HT1080 (cell line): ENCODE measurements around the gene CACNG5. TPM values are rescaled to one million over a fixed set of nuclear protein-coding genes. Genes with fewer than 3 reads are reported as not detected.

Experiments
- DNase-seq: peaks from one replicate; pipeline ENCODE4 v3.0.0-alpha.2; 2015; ENCODE audit warnings: low read depth
- polyA plus RNA-seq, 2 experiments: library from polyadenylated mRNA; depleted of rRNA; stranded (reverse); fragments of >200 nt; gene quantifications; 2 replicates each; pipeline ENCODE4 v1.2.3, GENCODE V29; 2015
- total RNA-seq: library from RNA; depleted of rRNA; stranded (reverse); fragments of >200 nt; shearing (Covaris generic); gene quantifications from 2 replicates; pipeline ENCODE4 v1.2.3, GENCODE V29; 2014; rRNA removed

Gene CACNG5
- total RNA-seq = not detected in 2 replicates
- not detected in 2 replicates for polyA plus RNA-seq (2015; cell fraction: cytosol; rRNA removed)
- polyA plus RNA-seq (2015; cell fraction: nucleus; rRNA removed) = not detected in 2 replicates

- no peak for DNase-seq
Measured at GRCh38 chr17:66834919-66835454, at the start of gene CACNG5. Gene CACNG5 (plus strand): TSS chr17:66835117. CDS start chr17:66877333, 42,216 bp downstream.

- DNase-seq = no peak
Measured at GRCh38 chr17:66786107-66786506, 48.8 kb upstream of the CACNG5 start.

- no peak for DNase-seq
Measured at GRCh38 chr17:66787914-66788313, 47.0 kb upstream of the CACNG5 start.

GRCh38 chr17:66789093-66789492, 45.8 kb upstream of the CACNG5 start:
- no peak for DNase-seq

GRCh38 chr17:66789961-66790437, 44.9 kb upstream of the CACNG5 start:
- no peak for DNase-seq

- DNase-seq = no peak
Measured at GRCh38 chr17:66790501-66791061, 44.3 kb upstream of the CACNG5 start.

GRCh38 chr17:66791347-66791746, 43.6 kb upstream of the CACNG5 start:
- DNase-seq = no peak

GRCh38 chr17:66793814-66794213, 41.1 kb upstream of the CACNG5 start:
- no peak for DNase-seq

- DNase-seq = no peak
Measured at GRCh38 chr17:66795486-66795885, 39.4 kb upstream of the CACNG5 start.

- no peak for DNase-seq
Measured at GRCh38 chr17:66799849-66800537, 34.9 kb upstream of the CACNG5 start.

- no peak for DNase-seq
Measured at GRCh38 chr17:66803474-66803951, 31.4 kb upstream of the CACNG5 start.

GRCh38 chr17:66805567-66805966, 29.4 kb upstream of the CACNG5 start:
- no peak for DNase-seq

- DNase-seq = no peak
Measured at GRCh38 chr17:66807182-66807581, 27.7 kb upstream of the CACNG5 start.

GRCh38 chr17:66809408-66809807, 25.5 kb upstream of the CACNG5 start:
- DNase-seq = no peak

- no peak for DNase-seq
Measured at GRCh38 chr17:66810951-66811682, 23.8 kb upstream of the CACNG5 start.

GRCh38 chr17:66811683-66812054, 23.2 kb upstream of the CACNG5 start:
- no peak for DNase-seq

GRCh38 chr17:66812571-66812970, 22.3 kb upstream of the CACNG5 start:
- no peak for DNase-seq

GRCh38 chr17:66813296-66813695, 21.6 kb upstream of the CACNG5 start:
- DNase-seq = no peak

GRCh38 chr17:66814026-66814425, 20.9 kb upstream of the CACNG5 start:
- no peak for DNase-seq

- DNase-seq = no peak
Measured at GRCh38 chr17:66814570-66814969, 20.3 kb upstream of the CACNG5 start.

- DNase-seq = no peak
Measured at GRCh38 chr17:66817750-66818149, 17.2 kb upstream of the CACNG5 start.

- DNase-seq = no peak
Measured at GRCh38 chr17:66819466-66819865, 15.5 kb upstream of the CACNG5 start.
